GM12874 (cell line): ENCODE results near the gene PRTN3.

Source experiments
- CTCF ChIP-seq: IDR thresholded peaks from 2 replicates; pipeline ENCODE4 v1.5.1; 2011; ENCODE audit warnings: low read depth, mild to moderate bottlenecking, control low read depth, low read length, moderate library complexity; ENCODE audit not compliant: insufficient read depth

PRTN3 gene

GRCh38 chr19:795691-796581 is 44.9 kb upstream of the PRTN3 start:
- TF ChIP-seq CTCF = no peak

GRCh38 chr19:796692-797527 is 43.9 kb upstream of the PRTN3 start, which contains the start of gene PTBP1:
Gene PTBP1 (plus strand): TSS chr19:797452. CDS start chr19:797498, 46 bp downstream.
- no peak for TF ChIP-seq CTCF

DNA sequence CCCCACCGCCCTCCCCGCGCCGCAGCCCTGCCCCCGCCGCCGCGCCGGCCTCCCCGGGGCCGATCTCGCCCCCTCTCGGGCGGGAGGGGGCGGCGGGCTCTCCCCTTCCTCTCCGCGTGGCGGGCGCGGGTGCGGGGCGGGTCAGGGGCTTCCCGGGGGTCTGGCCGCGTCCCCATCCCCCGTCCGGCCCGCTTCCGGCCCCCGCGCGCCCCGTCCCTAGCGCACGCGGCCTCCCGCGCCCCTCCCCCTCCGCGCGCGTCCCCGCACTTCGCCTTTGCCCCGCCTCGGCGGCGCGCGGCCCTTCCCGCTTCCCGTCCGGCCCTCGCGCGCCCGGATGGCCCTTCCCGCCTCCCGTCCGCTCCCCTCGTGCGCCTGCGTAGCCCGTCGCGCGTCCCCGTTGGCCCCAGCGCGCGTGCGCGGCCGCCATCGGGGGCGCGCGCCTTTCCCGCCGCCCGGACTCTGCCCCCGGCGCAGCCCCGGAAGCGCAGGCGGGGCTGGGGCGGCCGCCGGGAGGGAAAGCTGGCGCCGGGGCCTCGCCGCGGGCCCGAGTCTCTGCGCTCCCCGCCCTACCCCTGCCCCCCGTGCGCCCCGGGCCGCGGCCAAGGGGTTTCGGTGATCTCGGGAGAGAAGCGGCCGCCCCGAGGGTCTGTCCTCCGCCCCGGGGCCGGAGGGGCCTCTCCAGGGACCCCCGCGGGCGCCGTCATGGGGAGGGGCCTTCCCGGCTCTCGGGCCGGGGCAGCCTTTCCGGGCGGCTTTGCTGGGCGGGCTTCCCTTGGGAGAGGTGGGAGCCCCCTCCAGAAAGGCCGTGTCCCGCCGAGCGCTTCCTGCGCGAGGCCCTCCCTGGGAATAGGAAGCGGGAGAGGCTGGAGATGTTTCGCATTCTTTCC is 43.0 kb upstream of the PRTN3 start:
- TF ChIP-seq CTCF = no peak

- no peak for TF ChIP-seq CTCF
Measured at GRCh38 chr19:798415-799075, 42.3 kb upstream of the PRTN3 start.

GRCh38 chr19:799076-799881 is 41.5 kb upstream of the PRTN3 start:
- no peak for TF ChIP-seq CTCF

DNA sequence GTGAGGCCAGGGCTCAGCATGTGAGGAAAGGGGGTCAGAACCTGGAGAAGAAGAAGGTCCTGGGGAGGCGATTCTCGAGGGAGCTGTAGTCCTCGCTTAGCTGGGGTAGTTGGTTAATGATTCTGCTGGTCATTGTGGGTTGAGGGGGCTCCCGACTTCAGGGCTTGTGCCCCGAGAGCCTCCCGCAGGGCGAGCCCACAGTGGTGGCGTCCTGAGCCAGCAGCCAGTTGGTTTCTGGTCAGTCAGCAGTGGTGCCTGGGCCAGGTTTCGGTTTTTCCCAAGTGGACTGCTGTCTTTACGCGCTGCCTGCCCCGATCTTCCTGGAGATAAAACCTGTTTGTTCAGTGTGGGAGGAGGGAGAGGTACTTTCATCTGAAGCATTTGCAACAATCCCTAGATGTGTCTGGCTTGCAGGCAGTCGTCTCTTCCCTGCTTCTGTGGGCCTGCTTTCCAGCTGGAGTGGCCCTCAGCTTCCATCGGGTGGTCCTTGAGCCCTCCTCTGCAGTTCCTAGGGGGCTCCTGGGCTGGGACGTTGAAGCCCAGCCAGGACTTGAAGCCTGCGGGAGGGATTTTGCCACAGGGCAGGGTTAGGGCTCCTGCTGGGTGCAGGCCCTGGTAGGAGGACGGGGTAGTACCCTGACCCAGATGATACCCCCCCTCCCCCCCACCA is 40.3 kb upstream of the PRTN3 start:
- TF ChIP-seq CTCF = no peak
